ENCODE data around the gene LIPT2. TPM values are rescaled to one million over a fixed set of nuclear protein-coding genes. Genes with fewer than 3 reads are reported as not detected.

LIPT2 gene
- total RNA-seq, 1 experiment from 2014 or later: 8.2 TPM

- H2AK5ac ChIP-seq (ENCODE audit: insufficient read length, low read length): no peak overlapping the region
- no peaks in the 10 kb centered on the region for H3K27me3 ChIP-seq (ENCODE audit: insufficient read depth, low read length)
- H4K20me1 ChIP-seq (ENCODE audit: control insufficient read depth, insufficient read depth, insufficient read length): no peaks in the 10 kb centered on the region
- DNase-seq: no peak
- no peak for TF ChIP-seq CTCF (conservative IDR thresholded peaks at IDR 0.05)
- no peaks in the 10 kb centered on the region for H3K79me2 ChIP-seq (ENCODE audit: insufficient read depth, low read length)
- H3K27ac ChIP-seq (ENCODE audit: insufficient read length, low read depth, low read length): no peak overlapping the region
- no peak overlapping the region for H3K18ac ChIP-seq (ENCODE audit: insufficient read length, low read depth, low read length)
- peaks cover 3% of the 10 kb centered on the region in 2 experiments; a peak in 3 of 5 replicates for H3K9me3 Mint-ChIP-seq
- H2BK15ac ChIP-seq (ENCODE audit: low read depth, low read length): no peak overlapping the region
- H3K4me2 ChIP-seq (ENCODE audit: insufficient read depth, insufficient read length, low read length): no peak overlapping the region
- H4K5ac ChIP-seq (ENCODE audit: insufficient read length, low read depth, low read length): no peak overlapping the region
- H3K4me3 Mint-ChIP-seq: no peak overlapping the region
- H3K79me1 ChIP-seq (ENCODE audit: insufficient read depth, low read depth, low read length, poor library complexity, severe bottlenecking): no peaks in the 10 kb centered on the region
- H3K4me1 ChIP-seq (ENCODE audit: insufficient read depth, low read length): no peaks in the 10 kb centered on the region
- H3K4me1 Mint-ChIP-seq: peaks cover 7 to 8% of the 10 kb centered on the region in 2 experiments
- H4K91ac ChIP-seq (ENCODE audit: insufficient read length, low read depth, low read length): no peak overlapping the region
- no peaks in the 10 kb centered on the region; a peak in 1 of 7 replicates for H3K36me3 Mint-ChIP-seq (ENCODE audit: insufficient read depth in 1 of 3, low read depth in 3 of 3)
- H3T11ph ChIP-seq (ENCODE audit: low read length): no peak overlapping the region
- no peak overlapping the region for H4K8ac ChIP-seq (replicated peaks; ENCODE audit: insufficient read length, low read depth, low read length)
- no peak overlapping the region for H2AFZ ChIP-seq (ENCODE audit: low read length)
- no peak overlapping the region for H2BK12ac ChIP-seq (ENCODE audit: insufficient read length, low read depth, low read length)
- no peak overlapping the region for H3K9ac ChIP-seq (ENCODE audit: extremely low read depth, insufficient read length, low read length)
- no peaks in the 10 kb centered on the region for H3K23me2 ChIP-seq (ENCODE audit: insufficient read length, low read depth, low read length, poor library complexity, severe bottlenecking)
- no peaks in the 10 kb centered on the region for H3K27me3 Mint-ChIP-seq (ENCODE audit: low read depth)
- H2BK20ac ChIP-seq (ENCODE audit: low read depth, low read length, poor library complexity, severe bottlenecking): no peak overlapping the region
- no peak overlapping the region for H3K23ac ChIP-seq (ENCODE audit: insufficient read length, low read depth, low read length)
- WGBS (ENCODE audit: extremely low coverage, insufficient read length, low lambda C conversion rate): no CpG with 5 or more reads among the region's 5 CpGs
- no peak overlapping the region for H3K56ac ChIP-seq (ENCODE audit: insufficient read length, low read depth, low read length)
- no peak overlapping the region for H3K4ac ChIP-seq (ENCODE audit: low read depth, low read length)
- H3K27ac Mint-ChIP-seq: no peak overlapping the region
- H3K9me3 ChIP-seq (ENCODE audit: control insufficient read depth, low read depth, low read length): no peaks in the 10 kb centered on the region
- no peak overlapping the region for H2BK5ac ChIP-seq (ENCODE audit: insufficient read length, low read length)
- no peak overlapping the region for H3K14ac ChIP-seq (ENCODE audit: insufficient read depth, low read length)
- H2BK120ac ChIP-seq (ENCODE audit: low read depth, low read length, poor library complexity, severe bottlenecking): no peak overlapping the region
Measured at GRCh38 chr11:74532501-74533246, 39.1 kb upstream of the LIPT2 start.

All from H9 (cell line).